NCI-H2081 (cell line): ENCODE results near the gene LANCL1.
"Not testable (repeated sequence)": the region's sequence is repeated elsewhere in the genome, so short reads cannot be mapped to it uniquely, and the experiment has no call there.

Experiments used
- DNase-seq, 2 experiments: peaks; one replicate each; lab custom pipeline; 2025; lab: John Stamatoyannopoulos, UW

LANCL1 gene

DNA sequence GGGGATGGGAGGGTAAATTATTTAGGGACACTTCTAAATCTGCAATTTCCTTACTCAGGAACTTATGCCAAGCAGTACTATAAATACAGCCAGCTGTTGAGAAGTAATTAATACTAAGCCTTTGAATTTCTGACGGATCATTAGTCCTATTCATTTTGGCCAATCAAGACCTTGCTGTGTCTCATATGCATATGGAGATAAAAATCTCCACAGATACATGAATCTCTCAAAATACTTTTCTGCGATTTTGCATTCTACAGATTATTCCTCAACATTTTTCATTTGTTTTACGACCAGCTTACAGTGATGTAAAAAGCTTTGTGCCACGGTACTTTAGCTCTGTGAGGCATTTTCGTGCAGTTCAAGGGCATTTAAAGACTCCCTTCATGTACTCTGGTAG is 16.7 kb downstream of the LANCL1 start:
- DNase-seq, result no peak

DNA sequence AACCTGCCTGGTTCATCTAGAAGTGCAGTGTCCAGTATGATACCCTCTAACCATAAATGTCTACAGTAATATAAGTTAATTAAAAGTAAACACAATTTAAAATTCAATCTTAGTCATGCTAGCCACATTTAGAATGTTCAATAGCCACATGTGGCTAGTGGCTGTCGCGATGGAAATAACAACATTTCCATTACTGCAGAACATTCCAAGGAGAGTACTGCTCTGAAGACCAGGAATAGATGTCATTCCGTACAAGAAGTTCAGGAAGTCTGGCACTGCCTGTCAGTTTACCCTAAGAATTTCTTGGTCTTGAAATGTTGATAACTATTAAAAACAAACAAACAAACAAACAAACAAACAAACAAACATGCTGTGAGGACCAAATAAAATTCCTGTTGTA is 17.2 kb downstream of the LANCL1 start:
- no peak for DNase-seq

DNA sequence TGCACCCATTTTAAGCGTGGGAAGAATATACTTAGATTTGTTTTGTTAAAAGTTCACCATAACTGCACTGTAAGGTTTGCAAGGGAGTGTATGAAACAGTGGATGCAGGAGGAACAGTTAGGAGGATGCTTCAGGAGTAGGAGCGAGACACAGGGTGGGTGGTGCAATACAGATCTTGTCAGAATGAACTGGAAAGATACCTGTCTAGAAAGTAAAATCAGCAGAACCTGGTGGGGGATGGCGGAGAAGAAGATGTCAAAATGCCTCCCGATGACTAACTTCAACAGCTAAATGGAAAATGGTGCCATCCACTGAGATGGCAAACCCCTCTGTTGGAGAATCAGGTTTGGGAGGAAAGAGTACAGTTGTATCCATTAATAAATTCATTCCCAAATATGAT is 18.2 kb downstream of the LANCL1 start:
- DNase-seq, result no peak

DNA sequence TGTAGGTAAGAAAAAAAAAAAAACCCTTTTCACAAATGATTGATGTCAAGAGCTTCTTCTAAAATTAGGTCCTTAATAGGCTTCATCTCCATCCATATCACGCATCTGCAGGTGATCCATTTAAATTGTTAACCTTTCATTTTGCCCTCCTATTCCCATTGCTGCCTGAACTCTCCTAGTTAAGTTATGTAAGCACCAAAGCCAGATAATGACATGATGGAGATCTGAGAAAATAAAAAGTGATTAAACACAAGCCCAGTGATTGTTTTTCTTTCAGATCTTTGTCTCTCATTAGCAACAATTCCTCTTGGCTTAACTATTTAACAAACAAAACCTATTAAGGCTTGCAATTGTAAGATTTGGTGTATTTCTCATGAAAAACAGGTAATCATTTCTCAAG is 20.0 kb downstream of the LANCL1 start:
- no peak for DNase-seq

DNA sequence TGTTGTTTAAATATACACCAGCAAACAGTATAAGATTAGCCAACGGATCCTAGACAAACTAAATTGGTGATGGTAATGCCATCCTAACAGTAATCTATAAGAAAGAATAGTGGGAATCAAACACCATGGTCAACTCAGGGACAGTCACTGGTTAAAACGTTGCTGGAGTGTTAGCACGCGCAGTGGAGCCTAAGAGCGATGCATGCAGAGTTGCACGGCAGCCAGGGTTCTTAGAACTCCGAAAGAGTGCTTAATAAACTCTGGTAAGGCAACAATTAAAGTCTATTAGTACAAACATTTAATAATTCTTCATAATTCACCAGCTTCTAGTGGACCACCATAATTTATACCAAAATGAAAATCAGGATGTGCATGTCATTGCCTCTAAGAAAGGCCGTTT is 22.2 kb downstream of the LANCL1 start:
- no peak for DNase-seq

DNA sequence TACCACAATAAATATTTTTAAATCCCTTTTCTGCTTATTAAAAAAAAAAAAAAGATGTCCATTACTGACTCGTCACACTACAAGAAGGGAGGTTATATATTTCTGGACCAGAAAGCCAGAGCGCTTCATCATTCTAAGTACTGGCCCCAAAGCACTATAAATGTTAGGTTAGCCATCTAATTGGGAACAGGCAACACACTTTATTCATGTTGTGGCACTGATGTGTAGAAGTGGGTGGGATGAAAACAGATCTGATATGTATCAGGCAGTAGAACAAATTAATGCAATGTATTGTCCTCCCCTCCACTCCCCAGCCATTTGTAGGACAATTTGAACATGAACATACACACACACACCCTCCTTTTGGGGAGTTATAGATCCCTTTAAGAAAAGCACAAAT is 24.4 kb downstream of the LANCL1 start:
- no peak for DNase-seq

DNA sequence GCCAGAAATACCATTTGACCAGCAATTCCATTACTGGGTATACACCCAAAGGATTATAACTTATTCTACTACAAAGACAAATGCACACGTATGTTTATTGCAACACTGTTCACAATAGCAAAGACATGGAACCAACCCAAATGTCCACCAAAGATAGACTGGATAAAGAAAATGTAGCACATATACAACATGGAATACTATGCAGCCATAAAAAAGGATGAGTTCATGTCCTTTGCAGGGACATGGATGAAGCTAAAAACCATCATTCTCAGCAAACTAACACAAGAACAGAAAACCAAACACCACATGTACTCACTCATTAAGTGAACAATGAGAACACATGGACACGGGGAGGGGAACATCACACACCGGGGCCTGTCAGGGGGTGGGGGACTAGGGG is 25.6 kb downstream of the LANCL1 start:
- DNase-seq, result not testable (repeated sequence)

DNA sequence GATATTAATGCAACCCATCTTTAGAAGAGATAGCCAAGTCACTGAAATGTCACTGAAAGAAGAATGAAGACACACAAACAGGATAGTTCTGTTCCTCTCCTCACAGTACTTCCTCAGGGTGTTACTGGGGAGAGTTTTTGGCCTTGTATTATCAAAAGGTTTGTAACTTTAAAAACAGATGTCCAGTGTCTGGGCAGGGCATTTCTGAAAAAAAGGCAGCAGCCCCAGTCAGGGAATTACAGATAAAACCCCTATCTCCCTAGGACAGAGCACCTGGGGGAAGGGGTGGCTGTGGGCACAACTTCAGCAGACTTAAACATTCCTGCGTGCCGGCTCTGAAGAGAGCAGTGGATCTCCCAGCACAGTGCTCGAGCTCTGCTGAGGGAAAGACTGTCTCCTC is 30.8 kb downstream of the LANCL1 start:
- DNase-seq, result no peak

DNA sequence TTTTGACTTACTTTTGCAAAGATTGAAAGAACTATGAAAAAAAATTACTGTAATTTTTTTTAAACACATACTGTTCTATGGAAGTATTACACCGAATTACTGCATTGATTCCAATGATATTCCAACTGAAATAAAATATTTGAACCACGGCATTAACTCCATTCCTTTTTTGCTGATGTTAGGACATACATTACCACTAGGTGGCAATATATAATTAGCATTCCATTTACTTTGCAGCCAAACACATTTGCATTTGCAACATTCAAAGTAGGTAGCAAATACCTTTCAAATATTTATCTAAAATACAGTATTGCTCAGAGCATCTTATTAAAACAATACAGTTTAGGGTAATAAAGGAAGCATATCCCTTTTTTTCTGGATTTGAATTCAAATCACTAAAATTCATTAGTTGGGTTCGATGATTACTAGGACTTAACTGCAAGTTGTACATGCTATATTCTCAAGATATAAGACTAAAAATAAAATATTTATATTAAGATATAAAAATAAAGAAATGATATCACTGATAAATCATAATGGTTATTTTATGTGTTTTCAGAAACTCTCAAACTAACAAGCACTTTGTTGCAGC is 31.3 kb downstream of the LANCL1 start:
- peak in 1 of 2 experiments; percentile 28 for DNase-seq

DNA sequence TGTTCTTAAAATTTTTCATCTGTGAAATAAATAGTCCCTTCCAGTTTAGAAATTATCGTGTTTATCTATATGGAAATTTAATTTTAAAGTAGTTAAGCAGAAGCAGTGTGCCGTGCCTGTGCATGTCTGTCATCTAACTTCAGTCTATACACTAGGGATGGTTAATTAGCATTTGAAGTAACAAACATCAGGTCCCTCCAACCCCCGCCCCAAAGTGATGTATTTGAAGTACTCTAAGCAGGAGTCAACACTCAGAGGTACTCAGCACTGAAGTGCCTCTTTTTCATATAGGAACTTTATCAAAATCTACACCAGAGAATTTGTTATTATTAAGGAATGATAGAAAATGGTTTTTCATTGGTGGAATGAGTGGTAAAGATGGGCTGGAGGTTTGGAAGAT is 33.0 kb downstream of the LANCL1 start:
- no peak for DNase-seq

DNA sequence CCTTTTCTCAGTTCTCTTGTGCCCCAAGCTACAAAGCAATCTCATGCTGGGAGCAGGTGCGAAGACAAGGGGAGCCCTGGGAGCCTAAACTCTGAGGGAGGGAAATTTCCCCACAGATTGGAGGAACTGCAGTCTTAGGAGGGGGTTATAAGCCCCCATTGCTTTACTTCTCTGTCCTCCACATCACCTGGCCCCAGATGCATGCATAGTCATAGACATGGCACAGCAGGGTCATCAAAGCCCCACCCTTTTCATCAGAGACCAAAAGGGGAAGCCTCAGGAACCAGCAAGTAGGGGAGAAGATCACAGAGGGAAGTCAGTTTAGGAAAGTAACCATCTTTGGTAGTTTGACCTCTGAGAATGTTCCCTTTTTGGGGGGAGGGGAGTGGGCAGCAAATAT is 33.7 kb downstream of the LANCL1 start:
- no peak for DNase-seq

DNA sequence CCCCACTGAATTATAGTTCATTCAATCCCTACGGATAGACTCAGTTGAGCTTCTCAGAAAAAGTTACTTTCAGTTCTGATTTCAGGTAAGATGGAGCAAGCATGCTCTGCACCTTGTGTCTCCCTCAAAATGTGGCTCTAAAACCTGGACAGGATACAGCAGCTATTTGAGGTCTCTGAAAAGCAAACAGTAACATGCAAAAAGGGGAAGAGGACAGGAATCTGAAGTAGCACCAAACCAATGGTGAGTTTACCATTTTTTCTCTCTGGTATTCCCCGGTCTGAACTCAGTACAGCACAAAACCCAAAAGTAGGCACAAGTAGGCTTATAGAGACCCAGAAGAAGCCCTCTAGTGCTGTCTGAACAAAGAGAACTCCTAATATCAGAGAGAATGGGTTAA is 34.1 kb downstream of the LANCL1 start:
- DNase-seq, result no peak

DNA sequence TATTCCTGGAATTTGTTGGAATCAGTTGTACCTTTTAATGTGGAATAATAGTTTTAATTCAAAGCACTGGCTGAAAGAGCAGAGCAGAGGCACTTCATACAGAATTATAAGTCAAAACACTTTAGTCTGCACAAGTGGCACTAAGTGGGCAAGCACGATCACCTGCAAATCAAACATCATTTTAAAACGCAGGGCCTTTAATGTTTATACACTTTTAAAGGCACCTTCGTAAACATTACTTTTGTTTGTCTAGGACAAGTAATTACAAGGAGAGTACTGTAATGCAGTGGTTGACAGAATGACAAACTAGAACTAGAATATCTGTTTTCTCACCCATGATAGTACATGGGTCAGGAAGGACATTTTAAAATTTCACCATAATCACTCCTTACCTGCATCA is 36.4 kb downstream of the LANCL1 start:
- DNase-seq, result peak; percentile 11 to 35

DNA sequence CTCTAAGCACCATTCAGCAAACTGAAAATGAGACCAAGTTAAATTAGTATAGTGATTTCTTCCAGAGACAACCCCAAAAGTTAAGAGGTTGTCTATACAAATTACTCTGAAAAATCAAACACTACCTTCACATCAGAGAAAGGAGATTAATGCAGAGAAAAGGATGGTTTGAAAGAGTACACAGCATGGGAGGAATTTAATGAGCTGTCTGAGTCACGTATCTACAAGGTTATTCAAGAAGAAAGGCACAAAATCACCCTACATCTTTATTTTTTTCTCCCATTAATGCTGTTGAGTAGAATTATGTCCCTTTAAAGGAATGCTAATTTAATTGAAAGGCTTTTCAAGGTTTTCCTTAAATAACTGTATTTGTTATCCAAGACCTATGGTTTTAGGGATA is 41.1 kb downstream of the LANCL1 start:
- no peak for DNase-seq

DNA sequence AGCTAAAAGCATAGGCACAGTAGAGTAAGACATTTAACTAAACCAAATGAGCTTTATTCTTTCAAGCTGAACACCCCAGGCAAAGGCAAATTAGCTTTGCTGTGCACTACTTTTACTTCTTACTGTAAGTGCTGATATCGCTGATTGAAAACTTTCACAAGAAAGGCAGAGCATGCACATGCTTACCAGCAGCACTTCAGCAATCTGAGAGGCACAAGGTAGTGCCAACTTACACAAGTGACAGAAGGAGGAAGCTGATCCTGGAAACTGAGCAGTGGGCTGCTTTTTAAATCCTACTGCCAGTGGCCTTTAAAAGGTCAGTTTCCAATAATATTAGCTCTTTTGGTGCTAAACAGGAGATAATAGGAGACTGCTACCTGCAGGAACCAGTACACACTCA is 43.9 kb downstream of the LANCL1 start:
- DNase-seq, result no peak

DNA sequence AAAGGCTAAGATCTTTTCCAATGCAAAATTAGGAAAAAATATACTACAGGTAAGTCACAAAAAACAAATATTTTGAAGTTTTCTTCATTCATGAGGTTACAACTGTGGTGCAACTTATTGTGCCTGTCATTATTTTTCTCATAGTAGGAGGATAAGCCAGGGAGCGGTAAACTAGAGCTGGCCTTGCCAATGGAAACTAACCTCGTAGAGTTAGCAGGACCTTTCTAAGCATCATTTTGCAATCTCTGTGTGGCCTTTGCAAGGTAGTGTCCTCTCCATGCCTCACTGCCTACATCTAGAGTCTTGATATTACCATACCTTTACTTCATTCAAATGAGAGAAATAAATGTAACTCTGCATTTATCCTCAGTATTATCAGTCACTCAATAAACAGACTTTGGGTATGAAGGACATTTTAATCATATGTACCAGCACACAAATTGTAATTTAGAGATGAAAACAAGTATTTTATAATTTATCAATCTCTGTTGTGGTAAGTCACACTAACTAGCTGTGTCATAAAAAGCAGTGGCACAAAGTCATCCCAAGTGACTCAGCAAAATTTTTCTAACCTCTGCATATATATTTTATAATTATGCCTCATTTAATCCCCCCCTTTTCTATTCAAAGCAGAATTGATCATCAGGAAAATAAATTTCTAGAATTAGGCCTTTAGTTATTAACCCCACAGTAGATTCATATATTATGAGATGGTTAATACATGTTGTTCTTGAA is 47.0 kb downstream of the LANCL1 start:
- no peak for DNase-seq

DNA sequence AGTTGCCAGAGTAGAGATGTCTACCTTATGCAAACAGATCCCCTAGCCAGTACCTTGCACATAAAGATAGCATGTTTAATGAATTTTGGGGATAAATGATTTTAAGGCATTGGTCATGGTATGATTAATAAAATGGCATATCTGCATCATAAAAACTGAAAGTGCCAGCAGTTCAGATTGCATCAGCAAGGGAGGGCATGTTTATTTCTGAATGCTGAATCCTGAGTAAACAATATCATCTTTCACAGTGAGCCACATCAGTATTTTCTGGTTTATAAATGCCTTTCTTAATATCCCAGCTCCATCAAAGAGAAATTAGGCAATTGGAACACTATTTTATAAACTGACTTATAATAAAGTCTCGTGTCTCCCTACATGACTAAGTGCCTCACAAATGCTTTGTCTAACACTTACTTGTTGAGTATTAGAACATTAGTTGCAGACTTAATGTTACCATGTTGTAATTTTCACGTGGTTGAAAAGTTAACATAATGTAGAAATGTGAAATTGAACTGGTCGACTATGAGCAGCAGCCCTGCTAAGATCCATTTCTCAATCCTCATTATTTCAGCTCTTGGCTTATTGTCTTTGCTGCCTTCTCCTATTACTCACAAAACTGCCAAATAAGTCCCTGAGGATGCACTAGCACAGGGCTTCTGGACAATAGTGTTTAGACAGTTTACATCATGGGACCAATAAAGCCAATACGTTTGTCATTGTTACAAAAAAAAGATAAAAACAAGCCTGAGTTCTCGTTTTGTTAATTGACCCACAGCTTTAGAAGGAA is 48.0 kb downstream of the LANCL1 start:
- no peak for DNase-seq

DNA sequence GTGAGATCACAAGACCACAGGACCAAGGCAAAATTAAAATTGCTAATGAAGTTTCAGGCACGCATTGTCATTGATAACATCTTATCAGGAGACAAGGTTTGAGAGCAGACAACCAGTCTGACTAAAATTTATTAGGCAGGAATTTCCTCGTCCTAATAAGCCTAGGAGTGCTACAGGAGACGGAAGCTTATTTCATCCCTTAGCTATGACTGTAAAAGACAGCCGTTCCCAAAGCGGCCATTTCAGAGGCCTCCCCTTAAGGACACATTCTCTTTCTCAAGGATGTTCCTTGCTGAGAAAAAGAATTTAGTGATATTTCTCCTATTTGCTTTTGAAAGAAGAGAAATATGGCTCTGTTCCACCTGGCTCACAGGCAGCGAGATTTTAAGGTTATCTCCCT is 49.2 kb downstream of the LANCL1 start:
- DNase-seq, result not testable (repeated sequence)

DNA sequence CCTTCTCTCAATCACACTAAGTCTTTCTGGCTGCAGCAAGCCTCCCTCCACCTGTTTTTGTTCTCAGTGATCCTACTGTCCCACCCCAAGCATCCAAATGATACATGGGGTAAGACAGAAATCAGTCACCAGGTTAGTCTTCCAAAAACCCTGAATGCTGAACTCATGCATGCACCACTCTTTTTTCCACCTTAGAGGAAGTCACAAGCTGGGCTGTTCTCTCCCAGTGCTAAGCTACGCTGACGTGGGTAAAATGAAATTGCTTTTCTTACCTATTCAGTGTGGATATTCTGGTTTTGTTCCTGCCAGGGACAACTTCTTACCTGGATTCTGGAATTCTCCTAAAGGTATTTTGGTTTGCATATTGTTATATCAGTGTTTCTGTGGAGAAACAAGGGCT is 54.2 kb downstream of the LANCL1 start:
- DNase-seq, result no peak

DNA sequence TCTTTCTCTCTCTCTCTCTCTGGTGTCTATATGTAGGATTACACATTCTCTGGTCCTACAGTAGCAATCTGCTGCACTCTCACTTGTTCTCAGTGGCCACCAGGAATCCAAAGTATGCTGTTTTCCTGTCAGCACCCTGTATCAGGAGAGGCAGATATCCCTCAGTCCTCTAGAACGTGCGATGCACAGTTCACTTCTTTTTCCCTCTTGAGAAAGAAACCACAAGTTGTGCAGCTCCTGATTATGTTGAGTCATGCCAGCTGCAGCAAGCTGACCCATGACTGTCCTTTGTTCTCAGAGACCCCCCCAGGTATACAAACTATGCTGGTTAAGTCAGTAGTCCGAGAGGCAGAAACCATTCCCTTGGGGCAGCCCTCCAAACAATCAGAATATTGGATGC is 54.6 kb downstream of the LANCL1 start:
- no peak for DNase-seq

DNA sequence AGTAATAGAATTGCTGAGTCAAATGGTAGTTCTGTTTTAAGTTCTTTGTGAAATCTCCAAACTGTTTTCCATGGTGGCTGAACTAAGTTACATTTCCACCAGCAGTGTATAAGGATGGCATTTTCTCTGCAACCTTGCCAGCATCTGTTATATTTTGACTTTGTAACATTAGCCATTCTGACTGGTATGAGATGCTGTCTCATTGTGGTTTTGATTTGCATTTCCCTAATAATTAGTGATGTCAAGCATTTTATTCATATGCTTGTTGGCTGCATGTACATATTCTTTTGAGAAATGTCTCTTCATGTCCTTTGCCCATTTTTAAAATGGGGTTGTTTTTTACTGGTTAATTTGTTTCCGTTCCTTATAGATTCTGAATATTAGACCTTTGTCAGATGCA is 63.9 kb downstream of the LANCL1 start:
- DNase-seq, result no peak

DNA sequence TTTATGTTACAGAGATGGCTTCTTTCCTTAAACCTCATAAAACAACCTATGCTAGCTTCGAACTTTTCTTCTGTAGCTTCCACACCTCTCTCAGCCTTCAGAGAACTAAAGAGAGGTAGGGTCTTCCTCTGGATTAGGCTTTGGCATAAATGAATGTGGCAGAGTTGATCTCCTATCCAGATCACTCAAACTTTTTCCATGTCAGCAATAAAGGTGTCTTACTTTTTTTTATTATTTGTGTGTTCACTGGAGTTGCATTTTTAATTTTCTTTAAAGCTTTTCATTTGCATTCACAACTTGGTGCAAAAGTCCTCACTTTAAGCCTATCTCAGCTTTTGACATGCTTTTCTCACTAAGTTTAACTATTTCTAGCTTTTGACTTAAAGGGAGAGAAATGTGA is 66.0 kb downstream of the LANCL1 start:
- DNase-seq, result no peak

DNA sequence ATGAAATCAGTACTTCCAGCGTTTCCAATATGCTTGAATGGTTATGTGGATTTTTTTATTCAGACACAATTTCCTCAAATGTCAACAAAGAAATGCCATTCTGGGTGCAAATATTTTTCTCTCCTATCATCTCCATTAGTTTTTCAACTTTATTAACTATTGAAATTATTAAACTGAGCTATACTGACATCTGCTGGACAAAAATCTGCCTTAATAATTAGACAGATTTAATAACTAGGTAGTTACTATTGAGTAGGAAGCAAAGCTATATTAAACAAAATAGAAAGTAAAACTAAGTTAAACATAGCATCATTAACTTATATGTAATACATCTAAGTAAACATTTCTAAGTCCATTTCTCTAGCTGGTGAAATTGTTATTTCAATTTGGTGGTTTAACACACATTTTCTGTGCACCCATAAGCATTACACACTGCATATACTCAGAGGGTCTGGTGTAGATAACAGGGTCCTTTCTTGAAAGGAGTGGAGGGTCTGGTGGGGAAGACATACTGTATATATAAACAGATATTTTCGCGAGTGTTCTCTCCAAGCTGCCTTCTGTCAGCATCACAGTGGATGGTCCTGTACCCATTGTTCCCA is 77.0 kb downstream of the LANCL1 start:
- no peak for DNase-seq
